Cardiac fibroblast (primary cell): ENCODE results near the gene ATP1A4.

Experiments used
- DNase-seq, 2 donors: peaks; one replicate each; pipeline versions ENCODE4 v3.0.0 to v3.0.0-alpha.2; 2010; ENCODE audit warnings: low read depth in 2 of 2
- H3K4me3 ChIP-seq, 2 donors: replicated peaks in 1 of 2; 1 replicate in 1 of 2; 2 replicates in 1 of 2; pipeline ENCODE4 v1.5.1; 2011; ENCODE audit warnings: low read depth in 2 of 2, low read length in 2 of 2, mild to moderate bottlenecking in 2 of 2, moderate library complexity in 1 of 2
- CTCF ChIP-seq: IDR thresholded peaks from one replicate; pipeline ENCODE4 v1.5.1; 2011; ENCODE audit warnings: low read depth, mild to moderate bottlenecking, low read length, inconsistent platforms

ATP1A4 gene

GRCh38 chr1:160168609-160169369 lies 17.4 kb downstream of the ATP1A4 start:
- no peak for TF ChIP-seq CTCF
- no peak for DNase-seq
- H3K4me3 ChIP-seq: no peak overlapping the region

GRCh38 chr1:160169553-160170399 lies 18.4 kb downstream of the ATP1A4 start:
- no peak for TF ChIP-seq CTCF
- H3K4me3 ChIP-seq: no peak overlapping the region
- no peak for DNase-seq

- TF ChIP-seq CTCF: no peak
These were observed 20.0 kb downstream of the ATP1A4 start for GRCh38 chr1:160171354-160171753.

GRCh38 chr1:160171980-160172379 lies 20.6 kb downstream of the ATP1A4 start:
- no peak overlapping the region for H3K4me3 ChIP-seq
- no peak for TF ChIP-seq CTCF
- no peak for DNase-seq

More at GRCh38 chr1:160171354-160171753, 20.0 kb downstream of the ATP1A4 start:
- peak in 1 of 2 donors; percentile 31 for DNase-seq
- no peak overlapping the region for H3K4me3 ChIP-seq

- TF ChIP-seq CTCF: no peak
- DNase-seq: no peak
- H3K4me3 ChIP-seq: no peak overlapping the region
These were observed 25.8 kb downstream of the ATP1A4 start for GRCh38 chr1:160177231-160177630.

- no peak overlapping the region for H3K4me3 ChIP-seq
- no peak for TF ChIP-seq CTCF
- no peak for DNase-seq
These were observed 26.3 kb downstream of the ATP1A4 start for GRCh38 chr1:160177667-160178066.
